ENCODE results near the gene SLC16A5.

SLC16A5 gene

GRCh38 chr17:75051941-75052340 lies 35.8 kb upstream of the SLC16A5 start:
- Histone ChIP-seq H3K23ac (ENCODE audit: low read depth, low read length, poor library complexity) (no peak overlapping the region), H2BK5ac (ENCODE audit: low read length) (no peak overlapping the region), H3K4me3 (ENCODE audit: low read length in 2 of 2) (no peak overlapping the region), H2BK12ac (ENCODE audit: low read length) (no peak overlapping the region), H2BK120ac (ENCODE audit: low read depth, low read length) (no peak overlapping the region), H4K91ac (ENCODE audit: low read depth, low read length, poor library complexity) (no peak overlapping the region), H3K36me3 (replicated peaks in 1 of 2; ENCODE audit: control insufficient read depth in 2 of 2, insufficient read depth in 2 of 2, low read length in 2 of 2) (peaks cover 21 to 73% of the 10 kb centered on the region in 2 donors), H2AFZ (ENCODE audit: low read length) (no peak overlapping the region), H2BK15ac (ENCODE audit: low read length) (no peak overlapping the region), H3K4me2 (ENCODE audit: insufficient read depth, low read length, poor library complexity, severe bottlenecking) (no peak overlapping the region), H3K18ac (ENCODE audit: low read length) (no peak overlapping the region), H3K27me3 (ENCODE audit: control insufficient read depth in 3 of 3, insufficient read depth in 3 of 3, low read depth in 1 of 3, low read length in 3 of 3) (no peaks in the 10 kb centered on the region), H3K9me3 (replicated peaks in 1 of 2; ENCODE audit: control insufficient read depth in 2 of 2, insufficient read depth in 1 of 2, low read depth in 1 of 2, low read length in 2 of 2) (peaks cover 0 to 2% of the 10 kb centered on the region in 2 donors), H3K79me1 (ENCODE audit: low read depth, low read length) (peaks cover 3% of the 10 kb centered on the region), H4K8ac (ENCODE audit: low read depth, low read length) (no peak overlapping the region), H2AK5ac (ENCODE audit: low read depth, low read length) (no peak overlapping the region), H3K9ac (ENCODE audit: low read depth, low read length, poor library complexity) (no peak overlapping the region), H3K4ac (ENCODE audit: low read length) (no peak overlapping the region), H3K27ac (replicated peaks; ENCODE audit: low read length) (no peak overlapping the region), H3K4me1 (ENCODE audit: control insufficient read depth in 2 of 2, insufficient read depth in 1 of 2, low read depth in 1 of 2, low read length in 2 of 2) (peaks cover 5 to 8% of the 10 kb centered on the region in 2 donors), H3K14ac (ENCODE audit: low read length) (no peak overlapping the region)
- DNase-seq (ENCODE audit: low spot score): no peak
- WGBS, 2 donors (ENCODE audit: extremely low coverage in 2 of 2, insufficient read length in 2 of 2, insufficient replicate concordance in 1 of 2): no CpG with 5 or more reads among the region's 2 CpGs

- no peak overlapping the region for H3K4ac ChIP-seq (ENCODE audit: low read length)
- no peaks in the 10 kb centered on the region for H3K27me3 ChIP-seq (ENCODE audit: control insufficient read depth in 3 of 3, insufficient read depth in 3 of 3, low read depth in 1 of 3, low read length in 3 of 3)
- no peak overlapping the region for H2BK15ac ChIP-seq (ENCODE audit: low read length)
- H3K27ac ChIP-seq (replicated peaks; ENCODE audit: low read length): no peak overlapping the region
- H3K36me3 ChIP-seq (replicated peaks in 1 of 2; ENCODE audit: control insufficient read depth in 2 of 2, insufficient read depth in 2 of 2, low read length in 2 of 2): peaks cover 40 to 86% of the 10 kb centered on the region in 2 donors
- no peak overlapping the region for H2AFZ ChIP-seq (ENCODE audit: low read length)
- H4K8ac ChIP-seq (ENCODE audit: low read depth, low read length): no peak overlapping the region
- H2AK5ac ChIP-seq (ENCODE audit: low read depth, low read length): no peak overlapping the region
- H3K79me1 ChIP-seq (ENCODE audit: low read depth, low read length): no peaks in the 10 kb centered on the region
- H2BK5ac ChIP-seq (ENCODE audit: low read length): no peak overlapping the region
- H3K4me1 ChIP-seq (ENCODE audit: control insufficient read depth in 2 of 2, insufficient read depth in 1 of 2, low read depth in 1 of 2, low read length in 2 of 2): no peaks in the 10 kb centered on the region
- no peaks in the 10 kb centered on the region for H3K9me3 ChIP-seq (replicated peaks in 1 of 2; ENCODE audit: control insufficient read depth in 2 of 2, insufficient read depth in 1 of 2, low read depth in 1 of 2, low read length in 2 of 2)
- DNase-seq (ENCODE audit: low spot score): no peak
- no peak overlapping the region for H3K4me2 ChIP-seq (ENCODE audit: insufficient read depth, low read length, poor library complexity, severe bottlenecking)
- H3K14ac ChIP-seq (ENCODE audit: low read length): no peak overlapping the region
- WGBS, 2 donors (ENCODE audit: extremely low coverage in 2 of 2, insufficient read length in 2 of 2, insufficient replicate concordance in 1 of 2): no CpG with 5 or more reads among the region's 25 CpGs
- no peak overlapping the region for H3K9ac ChIP-seq (ENCODE audit: low read depth, low read length, poor library complexity)
- no peak overlapping the region for H2BK120ac ChIP-seq (ENCODE audit: low read depth, low read length)
- no peak overlapping the region for H3K4me3 ChIP-seq (ENCODE audit: low read length in 2 of 2)
- H4K91ac ChIP-seq (ENCODE audit: low read depth, low read length, poor library complexity): no peak overlapping the region
- H3K23ac ChIP-seq (ENCODE audit: low read depth, low read length, poor library complexity): no peak overlapping the region
- H3K18ac ChIP-seq (ENCODE audit: low read length): no peak overlapping the region
- no peak overlapping the region for H2BK12ac ChIP-seq (ENCODE audit: low read length)
Measured at GRCh38 chr17:75059369-75060345, 28.1 kb upstream of the SLC16A5 start.

DNA sequence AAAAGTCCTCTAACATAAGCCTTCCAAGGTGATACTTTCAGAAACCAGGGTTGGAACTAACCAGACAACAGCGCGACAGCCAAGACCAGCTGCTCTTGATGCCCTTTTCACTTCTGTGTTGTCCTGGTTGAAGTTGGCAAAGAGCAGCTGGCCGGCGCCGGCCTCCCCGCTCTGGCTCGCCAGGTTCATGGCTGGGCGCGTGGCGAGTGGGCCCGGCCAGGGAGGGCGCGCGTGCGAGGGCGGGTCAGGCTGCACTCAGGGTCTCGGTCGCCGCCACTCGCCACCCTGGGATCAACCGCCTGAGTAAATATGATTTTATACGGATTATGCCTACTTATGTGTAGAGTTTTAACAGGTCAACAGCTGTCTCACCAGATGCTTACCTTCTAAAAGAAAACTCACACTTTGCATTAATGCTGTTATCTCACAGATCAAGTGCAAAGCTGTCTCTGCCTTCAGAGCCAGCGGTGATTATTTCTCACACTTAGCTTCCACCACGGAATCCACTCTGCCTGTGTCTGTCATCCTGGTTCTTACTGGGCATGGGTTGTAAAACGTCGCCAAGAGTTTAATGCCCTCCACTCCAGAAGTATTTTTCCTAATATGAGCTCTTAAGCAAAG lies 27.2 kb upstream of the SLC16A5 start:
- peaks cover 41 to 88% of the 10 kb centered on the region in 2 donors for H3K36me3 ChIP-seq (replicated peaks in 1 of 2; ENCODE audit: control insufficient read depth in 2 of 2, insufficient read depth in 2 of 2, low read length in 2 of 2)
- H4K91ac ChIP-seq (ENCODE audit: low read depth, low read length, poor library complexity): no peak overlapping the region
- no peak overlapping the region for H3K4me2 ChIP-seq (ENCODE audit: insufficient read depth, low read length, poor library complexity, severe bottlenecking)
- H3K79me1 ChIP-seq (ENCODE audit: low read depth, low read length): no peaks in the 10 kb centered on the region
- no peak overlapping the region for H3K9ac ChIP-seq (ENCODE audit: low read depth, low read length, poor library complexity)
- H2BK5ac ChIP-seq (ENCODE audit: low read length): no peak overlapping the region
- H2BK12ac ChIP-seq (ENCODE audit: low read length): no peak overlapping the region
- H3K18ac ChIP-seq (ENCODE audit: low read length): no peak overlapping the region
- no peak for DNase-seq (ENCODE audit: low spot score)
- H3K27me3 ChIP-seq (ENCODE audit: control insufficient read depth in 3 of 3, insufficient read depth in 3 of 3, low read depth in 1 of 3, low read length in 3 of 3): no peaks in the 10 kb centered on the region
- no peak overlapping the region for H2BK120ac ChIP-seq (ENCODE audit: low read depth, low read length)
- no peak overlapping the region for H3K27ac ChIP-seq (replicated peaks; ENCODE audit: low read length)
- WGBS, 2 donors (ENCODE audit: extremely low coverage in 2 of 2, insufficient read length in 2 of 2, insufficient replicate concordance in 1 of 2): no CpG with 5 or more reads among the region's 26 CpGs
- H4K8ac ChIP-seq (ENCODE audit: low read depth, low read length): no peak overlapping the region
- H2AFZ ChIP-seq (ENCODE audit: low read length): no peak overlapping the region
- H3K9me3 ChIP-seq (replicated peaks in 1 of 2; ENCODE audit: control insufficient read depth in 2 of 2, insufficient read depth in 1 of 2, low read depth in 1 of 2, low read length in 2 of 2): no peaks in the 10 kb centered on the region
- no peak overlapping the region for H3K23ac ChIP-seq (ENCODE audit: low read depth, low read length, poor library complexity)
- H2AK5ac ChIP-seq (ENCODE audit: low read depth, low read length): no peak overlapping the region
- no peak overlapping the region for H3K14ac ChIP-seq (ENCODE audit: low read length)
- H2BK15ac ChIP-seq (ENCODE audit: low read length): no peak overlapping the region
- no peaks in the 10 kb centered on the region for H3K4me1 ChIP-seq (ENCODE audit: control insufficient read depth in 2 of 2, insufficient read depth in 1 of 2, low read depth in 1 of 2, low read length in 2 of 2)
- no peak overlapping the region for H3K4me3 ChIP-seq (ENCODE audit: low read length in 2 of 2)
- no peak overlapping the region for H3K4ac ChIP-seq (ENCODE audit: low read length)

DNA sequence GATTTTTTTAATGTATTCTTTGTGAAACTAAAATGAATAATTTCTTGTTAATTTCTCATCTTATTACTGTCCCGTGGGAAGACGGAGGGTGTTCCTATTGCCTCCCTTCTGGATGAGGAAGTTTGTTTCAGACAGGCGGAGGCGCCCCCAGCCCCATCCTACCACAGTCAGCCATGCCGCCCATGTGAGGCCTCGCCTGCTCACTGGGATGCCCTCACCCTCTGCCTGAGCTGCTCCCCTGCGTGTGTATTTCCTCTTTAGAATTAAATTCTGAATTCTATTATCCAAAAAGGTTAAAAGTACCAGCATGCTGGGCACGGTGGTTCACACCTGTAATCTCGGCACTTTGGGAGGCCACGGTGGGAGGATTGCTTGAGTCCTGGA lies 26.7 kb upstream of the SLC16A5 start:
- no CpG with 5 or more reads among the region's 10 CpGs for WGBS, 2 donors (ENCODE audit: extremely low coverage in 2 of 2, insufficient read length in 2 of 2, insufficient replicate concordance in 1 of 2)
- peaks cover 41 to 85% of the 10 kb centered on the region in 2 donors for H3K36me3 ChIP-seq (replicated peaks in 1 of 2; ENCODE audit: control insufficient read depth in 2 of 2, insufficient read depth in 2 of 2, low read length in 2 of 2)
- H3K18ac ChIP-seq (ENCODE audit: low read length): no peak overlapping the region
- no peak overlapping the region for H2BK120ac ChIP-seq (ENCODE audit: low read depth, low read length)
- no peak overlapping the region for H3K4me3 ChIP-seq (ENCODE audit: low read length in 2 of 2)
- H4K8ac ChIP-seq (ENCODE audit: low read depth, low read length): no peak overlapping the region
- H3K4me2 ChIP-seq (ENCODE audit: insufficient read depth, low read length, poor library complexity, severe bottlenecking): no peak overlapping the region
- H2BK15ac ChIP-seq (ENCODE audit: low read length): no peak overlapping the region
- H3K27ac ChIP-seq (replicated peaks; ENCODE audit: low read length): no peak overlapping the region
- no peak overlapping the region for H2BK12ac ChIP-seq (ENCODE audit: low read length)
- no peak overlapping the region for H3K9ac ChIP-seq (ENCODE audit: low read depth, low read length, poor library complexity)
- no peaks in the 10 kb centered on the region for H3K79me1 ChIP-seq (ENCODE audit: low read depth, low read length)
- no peak overlapping the region for H2BK5ac ChIP-seq (ENCODE audit: low read length)
- H2AK5ac ChIP-seq (ENCODE audit: low read depth, low read length): no peak overlapping the region
- H3K4ac ChIP-seq (ENCODE audit: low read length): no peak overlapping the region
- no peak overlapping the region for H2AFZ ChIP-seq (ENCODE audit: low read length)
- H3K23ac ChIP-seq (ENCODE audit: low read depth, low read length, poor library complexity): no peak overlapping the region
- H3K27me3 ChIP-seq (ENCODE audit: control insufficient read depth in 3 of 3, insufficient read depth in 3 of 3, low read depth in 1 of 3, low read length in 3 of 3): no peaks in the 10 kb centered on the region
- H3K4me1 ChIP-seq (ENCODE audit: control insufficient read depth in 2 of 2, insufficient read depth in 1 of 2, low read depth in 1 of 2, low read length in 2 of 2): no peaks in the 10 kb centered on the region
- no peak for DNase-seq (ENCODE audit: low spot score)
- H3K9me3 ChIP-seq (replicated peaks in 1 of 2; ENCODE audit: control insufficient read depth in 2 of 2, insufficient read depth in 1 of 2, low read depth in 1 of 2, low read length in 2 of 2): no peaks in the 10 kb centered on the region
- H3K14ac ChIP-seq (ENCODE audit: low read length): no peak overlapping the region
- H4K91ac ChIP-seq (ENCODE audit: low read depth, low read length, poor library complexity): no peak overlapping the region

Measured in neuronal stem cell (in vitro differentiated cells).